Neural crest cell (in vitro differentiated cells): ENCODE data around the gene PDRG1. TPM values are rescaled to one million over a fixed set of nuclear protein-coding genes. Genes with fewer than 3 reads are reported as not detected.

Experiments used
- DNase-seq: peaks from one replicate; pipeline ENCODE4 v3.0.0; 2021; ENCODE audit warnings: low read depth, mixed read lengths, low spot score
- H3K27ac Mint-ChIP-seq: one replicate; pipeline ENCODE4 v1.8.0; 2021; ENCODE audit warnings: mild to moderate bottlenecking, mixed read lengths; ENCODE audit not compliant: unreplicated experiment
- H3K27me3 Mint-ChIP-seq: 2 replicates; pipeline ENCODE4 v1.8.0; 2021; ENCODE audit warnings: low read depth, mild to moderate bottlenecking, mixed read lengths
- H3K36me3 Mint-ChIP-seq: 2 replicates; pipeline ENCODE4 v1.8.0; 2021; ENCODE audit warnings: low read depth, mild to moderate bottlenecking, mixed read lengths
- H3K4me1 Mint-ChIP-seq: 2 replicates; pipeline ENCODE4 v1.8.0; 2021; ENCODE audit warnings: mixed read lengths
- H3K4me3 Mint-ChIP-seq: one replicate; pipeline ENCODE4 v1.8.0; 2021; ENCODE audit warnings: mild to moderate bottlenecking, mixed read lengths
- H3K9me3 Mint-ChIP-seq: 2 replicates; pipeline ENCODE4 v1.8.0; 2021; ENCODE audit warnings: mixed read lengths
- CTCF ChIP-seq: fragments of 200-600 bp; sonication (generic); conservative IDR thresholded peaks from 2 replicates; pipeline ENCODE4 v1.5.0; 2021; ENCODE audit warnings: antibody characterized with exemption, mild to moderate bottlenecking
- total RNA-seq: library from RNA; stranded (reverse); gene quantifications from 2 replicates; pipeline ENCODE4 v1.2.1, GENCODE V29; 2021

Gene PDRG1
- total RNA-seq, 1 donor from 2014 or later = 34.9 TPM

GRCh38 chr20:31945319-31945718, 6.5 kb downstream of the PDRG1 start:
- Mint-ChIP-seq H3K27ac (no peak overlapping the region), H3K36me3 (peaks cover 27% of the 10 kb centered on the region), H3K4me3 (no peak overlapping the region), H3K9me3 (peaks cover 3% of the 10 kb centered on the region), H3K4me1 (peaks cover 11% of the 10 kb centered on the region), H3K27me3 (no peaks in the 10 kb centered on the region)
- no peak for DNase-seq
- no peak for TF ChIP-seq CTCF

- Mint-ChIP-seq H3K4me3 (no peak overlapping the region), H3K9me3 (no peaks in the 10 kb centered on the region), H3K36me3 (peaks cover 9% of the 10 kb centered on the region), H3K27me3 (no peaks in the 10 kb centered on the region), H3K4me1 (no peaks in the 10 kb centered on the region), H3K27ac (no peak overlapping the region)
- DNase-seq = no peak
- no peak for TF ChIP-seq CTCF
These were observed 8.8 kb downstream of the PDRG1 start for GRCh38 chr20:31943052-31943471.

- H3K4me1 Mint-ChIP-seq = no peaks in the 10 kb centered on the region
- TF ChIP-seq CTCF = no peak
- no peak overlapping the region for H3K27ac Mint-ChIP-seq
- no peaks in the 10 kb centered on the region for H3K27me3 Mint-ChIP-seq
- no peaks in the 10 kb centered on the region for H3K36me3 Mint-ChIP-seq
- no peak overlapping the region for H3K4me3 Mint-ChIP-seq
- H3K9me3 Mint-ChIP-seq = no peaks in the 10 kb centered on the region
- DNase-seq = no peak
These were observed 12.2 kb downstream of the PDRG1 start for GRCh38 chr20:31939661-31940060.

- no peak for TF ChIP-seq CTCF
- Mint-ChIP-seq H3K27ac (no peak overlapping the region), H3K27me3 (no peaks in the 10 kb centered on the region), H3K4me1 (no peaks in the 10 kb centered on the region), H3K36me3 (no peaks in the 10 kb centered on the region), H3K9me3 (no peaks in the 10 kb centered on the region), H3K4me3 (no peak overlapping the region)
- DNase-seq = no peak
These were observed 14.0 kb downstream of the PDRG1 start for GRCh38 chr20:31937820-31938219.

- Mint-ChIP-seq H3K27ac (no peak overlapping the region), H3K9me3 (no peaks in the 10 kb centered on the region), H3K4me1 (no peaks in the 10 kb centered on the region), H3K27me3 (peaks cover 1% of the 10 kb centered on the region), H3K4me3 (no peak overlapping the region), H3K36me3 (no peaks in the 10 kb centered on the region)
- no peak for DNase-seq
- TF ChIP-seq CTCF = no peak
These were observed 15.4 kb downstream of the PDRG1 start for GRCh38 chr20:31936420-31936819.
